ENCODE measurements around the gene CLPSL1. TPM values are rescaled to one million over a fixed set of nuclear protein-coding genes. Genes with fewer than 3 reads are reported as not detected.

CLPSL1 gene
- polyA plus RNA-seq, 10 donors: not detected

DNA sequence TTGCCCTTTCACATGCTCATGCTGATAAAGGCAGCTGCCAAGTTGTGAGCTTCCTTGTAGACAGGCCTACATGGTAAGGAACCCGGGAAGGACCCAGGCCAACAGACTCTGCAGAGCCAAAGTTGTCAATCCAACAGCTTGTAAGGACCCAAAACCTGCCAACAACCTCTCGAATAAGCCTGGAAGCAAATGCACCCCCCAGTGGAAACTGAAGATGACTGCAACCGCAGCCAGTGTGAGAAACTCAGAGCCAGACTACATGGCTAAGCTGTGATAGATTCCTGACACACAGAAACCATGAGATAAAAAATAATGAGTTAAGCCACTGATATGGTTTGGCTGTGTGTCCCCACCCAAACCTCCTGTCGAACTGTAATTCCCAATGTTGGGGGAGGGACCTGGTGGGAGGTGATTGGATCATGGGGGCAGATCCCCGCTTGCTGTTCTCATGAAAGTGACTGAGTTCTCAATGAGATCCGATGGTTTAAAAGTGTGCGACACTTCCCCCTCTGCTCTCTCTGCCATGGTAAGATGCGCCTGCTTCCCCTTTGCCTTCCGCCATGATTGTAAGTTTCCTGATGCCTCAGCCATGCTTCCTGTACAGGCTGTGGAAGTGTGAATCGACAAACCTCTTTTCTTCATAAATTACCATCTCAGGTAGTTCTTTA, 23.2 kb upstream of the CLPSL1 start:
- no peak for DNase-seq

- DNase-seq: no peak
Measured at GRCh38 chr6:35759426-35759825, 21.4 kb upstream of the CLPSL1 start.

- no peak for DNase-seq
Measured at GRCh38 chr6:35765739-35766138, 15.1 kb upstream of the CLPSL1 start.

DNA sequence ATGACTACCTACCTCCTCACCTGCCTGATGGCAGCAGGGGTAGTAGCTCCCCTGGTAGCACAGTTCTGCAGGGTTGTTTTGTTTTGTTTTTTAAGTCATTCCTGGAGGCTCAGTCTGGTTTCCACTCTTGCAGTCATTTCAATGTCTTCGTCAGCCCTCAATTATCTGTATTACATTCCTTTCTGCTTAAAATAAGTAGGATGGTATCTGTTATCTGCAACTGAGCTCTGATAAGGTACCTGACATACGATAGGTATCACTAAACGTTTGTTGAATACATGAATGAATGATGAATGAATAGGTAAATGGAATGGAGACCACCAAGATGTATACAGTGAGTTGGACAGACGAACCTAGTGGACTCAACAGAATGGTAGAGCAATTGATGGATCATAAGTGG, 11.6 kb upstream of the CLPSL1 start:
- DNase-seq: no peak

- no peak for DNase-seq
Measured at GRCh38 chr6:35771343-35771627, 9.5 kb upstream of the CLPSL1 start.

DNA sequence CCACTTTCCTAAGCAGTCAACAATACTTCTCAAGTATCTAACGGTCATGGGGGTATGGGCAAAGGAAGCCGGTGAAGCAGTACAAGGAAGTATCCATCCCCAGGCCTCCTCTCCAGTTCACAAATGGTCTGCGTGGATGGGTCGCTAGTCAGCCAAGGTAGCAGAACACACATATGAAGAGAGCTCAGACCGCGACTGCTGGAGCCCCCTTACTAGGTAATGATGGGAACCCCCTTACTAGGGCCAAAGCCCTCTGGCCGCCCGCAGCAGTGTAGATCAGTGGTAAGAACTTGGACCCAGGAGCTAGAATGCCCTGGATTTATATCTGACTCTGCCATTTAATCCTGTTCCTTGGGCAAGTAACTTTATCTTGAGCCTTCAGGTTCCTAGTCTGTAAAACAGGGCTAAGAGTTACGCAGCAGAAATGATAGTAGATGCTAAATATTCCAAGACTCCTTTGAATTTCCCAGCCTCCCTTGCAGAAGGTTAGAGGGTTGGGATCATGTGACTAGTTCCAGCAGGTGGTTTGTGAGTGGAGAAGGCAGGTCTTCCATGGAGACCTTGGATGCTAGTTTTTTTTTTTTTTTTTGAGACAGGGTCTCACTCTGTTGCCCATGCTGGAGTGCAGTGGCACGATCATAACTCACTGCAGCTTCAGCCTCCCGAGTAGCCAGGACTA, 6.6 kb upstream of the CLPSL1 start:
- DNase-seq: no peak

- DNase-seq: no peak
Measured at GRCh38 chr6:35775031-35775430, 5.8 kb upstream of the CLPSL1 start.

DNA sequence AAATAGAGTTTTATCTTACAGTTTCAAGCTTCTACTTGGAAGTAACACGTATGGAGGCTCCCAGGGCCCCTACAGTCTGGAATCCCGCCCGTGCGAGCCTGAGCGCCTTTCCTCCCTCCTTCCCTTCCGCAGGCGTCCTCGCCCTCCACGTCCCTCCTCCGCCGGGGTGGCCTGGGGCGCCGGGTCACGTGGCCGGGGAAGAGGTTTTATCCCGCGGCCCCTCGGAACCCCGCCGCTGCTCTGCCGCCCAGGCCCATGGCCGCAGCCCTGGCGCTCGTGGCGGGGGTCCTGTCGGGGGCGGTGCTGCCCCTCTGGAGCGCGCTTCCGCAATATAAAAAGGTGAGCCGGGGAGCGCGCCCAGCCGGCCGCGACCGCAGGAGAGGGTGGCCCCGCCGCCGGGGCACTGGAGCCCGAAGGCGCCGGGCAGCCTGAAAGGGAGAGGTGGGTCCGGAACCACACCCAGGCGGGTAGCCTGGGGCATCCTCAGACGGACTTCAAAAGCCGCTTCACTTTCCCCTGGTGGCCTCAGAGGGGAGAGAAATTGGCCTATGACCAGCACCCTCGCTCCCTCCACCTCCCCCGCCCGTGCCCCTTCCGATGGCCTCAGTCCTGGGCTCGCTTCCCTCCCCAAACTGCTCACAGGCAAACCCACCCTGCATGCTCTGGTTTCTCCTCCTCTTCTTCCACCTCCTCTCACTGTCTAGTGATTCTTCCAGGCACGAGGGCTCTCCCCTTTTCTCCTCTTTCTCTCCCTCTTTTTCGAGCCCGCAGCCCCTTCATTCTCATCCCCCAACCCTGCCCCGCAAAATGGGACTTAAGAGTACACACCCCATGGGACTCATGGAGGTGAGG, 4.2 kb upstream of the CLPSL1 start, which contains the start of gene CLPSL2:
CLPSL2 (plus strand) TSS at position 235 of the 852 bp plus-strand sequence; CDS start at position 256, 21 bp downstream.
- peak in 2 of 3 donors; percentile 16 to 59 for DNase-seq

GRCh38 chr6:35777356-35778102, 3.3 kb upstream of the CLPSL1 start:
- no peak for DNase-seq

DNA sequence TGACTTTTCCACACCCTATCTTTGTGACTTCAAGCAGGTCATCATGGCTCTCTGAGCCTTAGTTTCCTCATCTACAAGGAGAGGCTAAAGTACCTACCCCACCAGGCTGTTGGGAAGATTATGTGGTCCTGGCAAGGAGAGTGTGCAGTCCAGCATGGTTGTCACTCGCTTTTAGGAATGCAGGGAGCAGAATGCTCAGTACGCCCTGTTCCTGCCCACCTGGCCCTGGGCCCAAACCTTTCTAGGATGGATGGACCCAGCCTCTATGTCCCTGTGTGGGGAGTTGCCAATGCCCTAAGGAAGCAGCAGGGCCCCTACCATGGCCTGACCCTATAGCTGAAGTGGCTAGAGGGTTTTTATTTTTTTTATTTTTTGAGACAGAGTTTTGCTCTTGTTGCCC, 2.4 kb upstream of the CLPSL1 start:
- no peak for DNase-seq

GRCh38 chr6:35781290-35781689, 471 bp downstream of the CLPSL1 start:
- no peak for DNase-seq

DNA sequence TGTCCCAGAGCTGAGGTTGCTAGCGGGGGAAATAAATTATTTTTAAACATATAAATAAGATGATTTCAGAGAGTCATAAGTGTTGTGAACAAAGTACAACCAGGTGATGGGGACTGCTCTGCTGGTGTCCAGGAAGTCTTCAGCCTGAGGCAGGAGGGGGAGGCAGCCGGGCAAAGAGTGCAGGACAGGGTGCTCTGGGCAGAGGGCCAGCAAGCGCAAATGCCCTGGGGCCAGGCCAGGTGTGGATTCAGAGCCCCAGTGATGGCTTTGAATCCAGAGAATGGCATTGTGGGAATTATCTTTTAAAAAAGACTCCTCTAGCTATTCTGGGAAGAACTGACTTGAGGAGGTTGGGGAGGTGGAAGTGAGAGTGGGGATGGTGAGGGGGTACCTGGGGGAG, 1.6 kb downstream of the CLPSL1 start:
- no peak for DNase-seq

DNA sequence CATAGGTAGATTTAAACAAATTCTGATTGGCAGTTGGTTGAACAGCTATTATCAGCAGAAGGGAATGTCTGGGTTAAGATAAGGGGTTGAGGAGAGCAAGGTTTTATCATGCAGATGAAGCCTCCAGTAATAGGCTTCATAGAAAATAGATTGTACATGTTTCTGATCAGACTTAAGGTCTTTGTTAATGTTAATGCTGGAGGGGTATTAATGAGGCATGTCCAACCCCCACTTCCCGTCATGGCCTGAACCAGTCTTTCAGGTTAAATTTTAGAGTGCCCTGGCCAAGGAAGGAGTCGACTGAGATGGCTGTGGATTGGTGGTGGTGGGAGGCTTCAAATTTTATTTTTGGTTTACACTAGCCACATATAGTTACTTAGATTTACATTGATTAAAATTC, 3.4 kb downstream of the CLPSL1 start:
- no peak for DNase-seq

GRCh38 chr6:35786272-35786671, 5.5 kb downstream of the CLPSL1 start:
- no peak for DNase-seq

- no peak for DNase-seq
Measured at GRCh38 chr6:35786810-35787209, 6.0 kb downstream of the CLPSL1 start.

GRCh38 chr6:35787266-35788218, 6.7 kb downstream of the CLPSL1 start:
- DNase-seq: no peak

GRCh38 chr6:35788423-35788982, 7.7 kb downstream of the CLPSL1 start:
- DNase-seq: no peak

DNA sequence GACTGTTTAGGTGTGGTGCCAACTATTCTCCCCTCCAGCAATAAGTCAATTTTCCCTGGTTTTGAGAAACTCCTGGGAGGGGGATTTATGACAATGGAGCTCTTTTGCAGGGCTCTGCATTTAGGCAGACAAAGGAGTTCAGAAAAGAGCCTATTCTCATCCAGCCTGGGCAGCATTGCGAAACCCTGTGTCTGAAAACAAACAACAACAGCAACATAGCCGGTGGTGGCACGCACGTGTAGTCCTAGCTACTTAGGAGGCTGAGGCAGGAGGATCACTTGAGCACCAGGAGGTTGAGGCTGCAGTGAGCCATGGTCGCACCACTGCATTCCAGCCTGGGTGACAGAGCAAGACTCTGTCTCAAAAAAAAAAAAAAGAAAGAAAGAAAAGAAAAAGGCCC, 9.9 kb downstream of the CLPSL1 start:
- no peak for DNase-seq

DNA sequence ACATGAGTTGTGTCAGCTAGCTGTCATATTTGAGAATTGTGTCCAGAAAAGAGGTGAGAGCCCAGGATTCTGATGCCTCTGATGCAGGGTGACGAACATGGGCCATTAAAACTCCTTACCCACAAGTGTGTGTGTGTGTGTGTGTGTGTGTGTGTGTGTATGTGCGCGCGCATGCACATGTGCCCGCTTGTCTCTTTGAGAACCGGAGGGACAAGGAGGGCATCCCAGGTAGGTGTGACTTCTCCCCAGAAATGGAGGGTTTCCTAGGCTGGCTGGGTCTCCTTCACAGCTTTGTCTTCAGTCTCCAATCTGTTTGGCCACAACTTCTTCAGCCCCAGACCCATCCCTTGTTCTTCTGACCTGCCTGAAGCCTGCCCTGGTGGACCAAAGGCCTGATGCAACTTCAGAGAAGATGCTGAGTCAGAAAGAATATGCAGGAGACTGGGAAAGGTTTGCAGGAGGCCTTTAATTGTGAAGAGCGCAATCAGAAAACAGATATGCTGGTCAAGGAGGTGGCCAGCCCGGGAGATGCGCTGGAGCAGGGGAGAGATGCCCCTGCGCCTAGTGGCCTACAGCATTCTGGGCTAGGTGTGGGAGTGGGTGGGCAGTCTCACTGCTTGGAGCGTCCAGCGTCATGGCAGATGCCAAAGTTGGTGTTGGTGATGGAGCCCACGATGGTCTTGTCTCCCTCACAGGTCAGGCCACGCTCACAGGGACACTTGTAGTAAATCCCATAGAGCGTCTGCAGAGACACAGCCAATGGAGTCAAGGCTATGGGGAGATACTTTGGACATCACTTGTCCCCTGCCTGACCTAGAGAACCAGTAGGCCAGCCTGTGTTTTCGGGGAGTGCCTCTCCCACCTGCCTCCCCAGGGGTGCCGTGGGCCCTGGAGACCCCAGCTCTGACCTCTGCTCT, 14.0 kb downstream of the CLPSL1 start:
- no peak for DNase-seq
